Right lobe of liver (tissue), 4 donors: ENCODE data around the gene RAN.

ENCODE experiments used
- POLR2A ChIP-seq: fragments of 450-650 bp; IDR thresholded peaks from one replicate; pipeline ENCODE4 v1.6.1; 2017; ENCODE audit warnings: antibody characterized with exemption, mild to moderate bottlenecking
- TF ChIP-seq, protein P1 (sequence below), 4 donors: fragments of 200-600 bp in 3 of 4; fragments of 450-650 bp in 1 of 4; IDR thresholded peaks; one replicate each; pipeline versions ENCODE4 v1.5.1 to v1.8.0; 2016 to 2022; ENCODE audit warnings: antibody characterized with exemption in 4 of 4, mild to moderate bottlenecking in 2 of 4
- donor health status: DM: no; HTN: no; CAD: no.
- donor health status: DM: no; HTN: no; CAD: no.
- donor health status: DM: no; HTN: yes; CAD: no.

DNA sequence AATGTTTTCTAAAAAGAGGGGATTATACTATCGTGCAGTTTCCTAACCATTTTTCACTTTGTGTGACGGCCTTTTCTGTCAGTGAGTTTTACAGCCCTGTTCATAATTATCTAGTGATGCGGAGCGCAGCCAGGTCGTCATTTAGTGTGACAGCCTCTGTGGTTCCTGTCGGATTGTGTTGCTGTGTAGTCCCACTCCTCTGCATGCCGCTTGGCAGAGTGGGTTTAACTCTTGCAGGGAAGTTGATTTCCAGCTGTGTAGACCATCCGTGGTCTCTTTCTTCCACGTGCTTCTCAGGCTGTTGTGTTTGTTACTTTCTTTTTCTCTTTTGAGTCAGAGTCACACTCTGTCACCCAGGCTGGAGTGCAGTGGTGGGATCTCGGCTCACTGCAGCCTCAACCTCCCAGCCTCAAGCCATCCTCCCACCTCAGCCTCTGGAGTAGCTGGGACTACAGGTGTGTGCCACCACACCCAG lies 8.6 kb downstream of the RAN start:
- TF ChIP-seq, protein P1, sequence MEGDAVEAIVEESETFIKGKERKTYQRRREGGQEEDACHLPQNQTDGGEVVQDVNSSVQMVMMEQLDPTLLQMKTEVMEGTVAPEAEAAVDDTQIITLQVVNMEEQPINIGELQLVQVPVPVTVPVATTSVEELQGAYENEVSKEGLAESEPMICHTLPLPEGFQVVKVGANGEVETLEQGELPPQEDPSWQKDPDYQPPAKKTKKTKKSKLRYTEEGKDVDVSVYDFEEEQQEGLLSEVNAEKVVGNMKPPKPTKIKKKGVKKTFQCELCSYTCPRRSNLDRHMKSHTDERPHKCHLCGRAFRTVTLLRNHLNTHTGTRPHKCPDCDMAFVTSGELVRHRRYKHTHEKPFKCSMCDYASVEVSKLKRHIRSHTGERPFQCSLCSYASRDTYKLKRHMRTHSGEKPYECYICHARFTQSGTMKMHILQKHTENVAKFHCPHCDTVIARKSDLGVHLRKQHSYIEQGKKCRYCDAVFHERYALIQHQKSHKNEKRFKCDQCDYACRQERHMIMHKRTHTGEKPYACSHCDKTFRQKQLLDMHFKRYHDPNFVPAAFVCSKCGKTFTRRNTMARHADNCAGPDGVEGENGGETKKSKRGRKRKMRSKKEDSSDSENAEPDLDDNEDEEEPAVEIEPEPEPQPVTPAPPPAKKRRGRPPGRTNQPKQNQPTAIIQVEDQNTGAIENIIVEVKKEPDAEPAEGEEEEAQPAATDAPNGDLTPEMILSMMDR (IDR thresholded peaks at IDR 0.05) = no peak
- no peak for TF ChIP-seq POLR2A
